Measurements from ENCODE around the gene MICU1.

DNA sequence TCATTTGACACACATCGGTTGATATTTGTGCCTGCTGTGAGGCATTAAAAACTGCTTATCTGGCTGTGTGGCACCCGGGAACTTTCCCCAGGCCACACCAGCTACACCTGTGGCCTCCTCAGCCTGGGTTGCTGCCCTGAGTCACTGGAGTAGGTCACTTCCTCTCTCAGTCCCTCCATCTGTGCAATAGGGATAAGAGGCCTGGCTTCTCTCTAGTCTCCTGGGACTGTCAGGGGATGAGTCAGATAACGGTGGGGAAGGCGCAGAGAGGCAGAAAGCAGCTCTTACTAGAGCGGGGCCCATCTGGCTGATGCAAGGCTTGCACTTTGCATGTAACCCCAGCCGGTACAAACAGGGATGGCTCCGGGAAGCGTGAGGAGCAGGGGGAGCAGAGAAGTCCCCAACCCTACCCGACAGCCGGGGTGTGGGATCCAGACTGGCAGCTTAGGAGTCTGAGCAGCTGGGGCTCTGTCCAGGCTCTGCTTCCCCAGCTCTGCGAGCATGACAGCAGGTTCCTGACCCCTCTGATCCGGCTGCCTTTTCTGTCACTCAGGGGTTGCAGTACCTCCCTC is 305.1 kb downstream of the MICU1 start:
- TF ChIP-seq ZNF274 (IDR thresholded peaks at IDR 0.05; ENCODE audit: low read depth, low read length) (no peak), YY1 (IDR thresholded peaks at IDR 0.05; ENCODE audit: insufficient read depth, insufficient read length) (no peak), SUZ12 (IDR thresholded peaks at IDR 0.05; ENCODE audit: extremely low read depth, insufficient read depth, insufficient read length) (no peak)

Data from NT2/D1 (cell line).